ENCODE results near the gene SLC34A2.
"Not testable (repeated sequence)": the region's sequence is repeated elsewhere in the genome, so short reads cannot be mapped to it uniquely, and the experiment has no call there.

SLC34A2 gene

DNA sequence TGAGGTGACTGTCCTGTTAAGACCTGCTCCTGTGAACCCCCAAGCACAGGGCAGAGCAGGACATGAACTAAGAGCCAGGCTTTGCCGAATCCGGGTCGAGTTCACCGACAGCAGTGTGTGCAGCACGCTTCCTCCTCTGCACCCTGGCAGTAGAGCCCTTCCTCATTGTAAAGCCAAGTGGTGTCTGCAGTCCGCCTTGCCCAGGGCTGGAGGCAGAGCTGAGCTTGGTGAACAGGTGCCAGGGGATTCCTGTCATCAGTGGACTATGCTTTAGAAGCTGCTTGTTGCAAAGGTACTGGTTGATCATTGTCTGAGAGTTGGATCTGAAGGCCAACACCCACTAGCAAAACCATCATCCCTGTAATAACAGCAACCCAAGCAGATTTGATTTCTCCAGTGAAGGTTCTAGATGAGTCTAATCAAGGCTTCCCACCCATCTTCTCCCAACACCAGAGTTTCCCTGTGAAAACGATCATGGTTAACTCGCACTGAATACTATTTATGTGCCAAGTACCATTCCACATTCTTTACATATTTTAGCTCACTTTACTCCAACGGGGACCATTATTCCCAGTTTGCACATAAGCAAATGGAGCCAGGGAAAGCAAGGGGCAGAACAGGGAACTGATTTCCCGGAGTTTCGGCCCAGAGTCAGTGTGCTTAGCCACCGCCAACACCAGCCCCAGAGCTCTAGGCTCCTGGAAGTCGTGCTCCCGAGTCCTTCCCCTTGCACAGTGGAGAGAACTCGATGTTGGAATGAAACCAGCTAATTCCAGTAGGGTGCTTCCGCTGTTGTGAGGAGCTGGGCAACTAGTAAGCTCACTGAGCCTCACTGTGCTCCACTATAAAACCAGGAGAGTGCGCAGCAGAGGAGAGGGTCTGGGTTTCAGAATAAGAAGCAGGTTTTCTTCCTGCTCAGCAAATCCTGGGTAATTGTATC, 1.4 kb upstream of the SLC34A2 start:
- H4K20me1 ChIP-seq (ENCODE audit: control insufficient read depth, insufficient read depth, low read depth, low read length) = no peaks in the 10 kb centered on the region
- H3K27ac ChIP-seq (ENCODE audit: low read depth, low read length) = no peak overlapping the region
- no peaks in the 10 kb centered on the region for H3K9me3 ChIP-seq (ENCODE audit: control insufficient read depth, insufficient read depth, low read length)
- peaks cover 15% of the 10 kb centered on the region for H3K27me3 ChIP-seq (ENCODE audit: control insufficient read depth, low read length)
- H3K4me1 ChIP-seq (ENCODE audit: control insufficient read depth, low read length) = no peaks in the 10 kb centered on the region
- H3F3A ChIP-seq (ENCODE audit: control insufficient read depth, insufficient read depth) = no peaks in the 10 kb centered on the region
- no peak overlapping the region for H3K4me2 ChIP-seq (ENCODE audit: low read length)
- no peaks in the 10 kb centered on the region for H3K9me2 ChIP-seq (replicated peaks; ENCODE audit: control insufficient read depth, low read length)
- no peaks in the 10 kb centered on the region for H3K79me2 ChIP-seq (ENCODE audit: control insufficient read depth, low read length)
- no peak overlapping the region for H3K4me3 ChIP-seq (ENCODE audit: low read length)
- H3K36me3 ChIP-seq (ENCODE audit: control insufficient read depth, low read length) = no peaks in the 10 kb centered on the region
- no peak for TF ChIP-seq EZH2phosphoT487 (IDR thresholded peaks at IDR 0.05; ENCODE audit: borderline replicate concordance, low read length)
- TF ChIP-seq, protein P1, sequence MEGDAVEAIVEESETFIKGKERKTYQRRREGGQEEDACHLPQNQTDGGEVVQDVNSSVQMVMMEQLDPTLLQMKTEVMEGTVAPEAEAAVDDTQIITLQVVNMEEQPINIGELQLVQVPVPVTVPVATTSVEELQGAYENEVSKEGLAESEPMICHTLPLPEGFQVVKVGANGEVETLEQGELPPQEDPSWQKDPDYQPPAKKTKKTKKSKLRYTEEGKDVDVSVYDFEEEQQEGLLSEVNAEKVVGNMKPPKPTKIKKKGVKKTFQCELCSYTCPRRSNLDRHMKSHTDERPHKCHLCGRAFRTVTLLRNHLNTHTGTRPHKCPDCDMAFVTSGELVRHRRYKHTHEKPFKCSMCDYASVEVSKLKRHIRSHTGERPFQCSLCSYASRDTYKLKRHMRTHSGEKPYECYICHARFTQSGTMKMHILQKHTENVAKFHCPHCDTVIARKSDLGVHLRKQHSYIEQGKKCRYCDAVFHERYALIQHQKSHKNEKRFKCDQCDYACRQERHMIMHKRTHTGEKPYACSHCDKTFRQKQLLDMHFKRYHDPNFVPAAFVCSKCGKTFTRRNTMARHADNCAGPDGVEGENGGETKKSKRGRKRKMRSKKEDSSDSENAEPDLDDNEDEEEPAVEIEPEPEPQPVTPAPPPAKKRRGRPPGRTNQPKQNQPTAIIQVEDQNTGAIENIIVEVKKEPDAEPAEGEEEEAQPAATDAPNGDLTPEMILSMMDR (IDR thresholded peaks at IDR 0.05; ENCODE audit: low read depth, low read length, poor library complexity, severe bottlenecking) = no peak

DNA sequence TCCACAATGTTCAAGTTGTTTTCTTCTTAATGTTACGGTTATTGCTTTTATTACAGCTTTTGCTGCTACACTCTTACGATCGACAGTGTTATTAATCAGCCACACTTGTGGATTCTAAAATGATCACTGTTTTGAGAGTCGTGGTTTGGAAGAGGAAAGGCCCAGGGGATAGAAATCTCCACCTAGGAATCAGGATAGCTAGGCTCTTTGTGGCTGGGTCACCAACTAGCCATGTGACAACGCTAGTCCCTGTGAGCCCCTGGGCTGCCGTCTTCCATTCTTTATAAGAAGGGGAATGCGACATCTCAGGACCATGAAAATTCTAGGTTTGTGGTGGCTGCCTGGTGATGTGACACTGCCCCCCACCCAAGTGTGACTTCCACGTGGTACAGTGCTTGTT, 380 bp downstream of the SLC34A2 start:
- Histone ChIP-seq H4K20me1 (ENCODE audit: control insufficient read depth, insufficient read depth, low read depth, low read length) (no peaks in the 10 kb centered on the region), H3K27me3 (ENCODE audit: control insufficient read depth, low read length) (peaks cover 15% of the 10 kb centered on the region), H3K4me2 (ENCODE audit: low read length) (no peak overlapping the region), H3K9me3 (ENCODE audit: control insufficient read depth, insufficient read depth, low read length) (no peaks in the 10 kb centered on the region), H3F3A (ENCODE audit: control insufficient read depth, insufficient read depth) (no peaks in the 10 kb centered on the region), H3K4me3 (ENCODE audit: low read length) (no peak overlapping the region), H3K79me2 (ENCODE audit: control insufficient read depth, low read length) (no peaks in the 10 kb centered on the region), H3K4me1 (ENCODE audit: control insufficient read depth, low read length) (no peaks in the 10 kb centered on the region), H3K36me3 (ENCODE audit: control insufficient read depth, low read length) (no peaks in the 10 kb centered on the region), H3K9me2 (replicated peaks; ENCODE audit: control insufficient read depth, low read length) (no peaks in the 10 kb centered on the region), H3K27ac (ENCODE audit: low read depth, low read length) (no peak overlapping the region)
- TF ChIP-seq EZH2phosphoT487 (IDR thresholded peaks at IDR 0.05; ENCODE audit: borderline replicate concordance, low read length) = no peak

DNA sequence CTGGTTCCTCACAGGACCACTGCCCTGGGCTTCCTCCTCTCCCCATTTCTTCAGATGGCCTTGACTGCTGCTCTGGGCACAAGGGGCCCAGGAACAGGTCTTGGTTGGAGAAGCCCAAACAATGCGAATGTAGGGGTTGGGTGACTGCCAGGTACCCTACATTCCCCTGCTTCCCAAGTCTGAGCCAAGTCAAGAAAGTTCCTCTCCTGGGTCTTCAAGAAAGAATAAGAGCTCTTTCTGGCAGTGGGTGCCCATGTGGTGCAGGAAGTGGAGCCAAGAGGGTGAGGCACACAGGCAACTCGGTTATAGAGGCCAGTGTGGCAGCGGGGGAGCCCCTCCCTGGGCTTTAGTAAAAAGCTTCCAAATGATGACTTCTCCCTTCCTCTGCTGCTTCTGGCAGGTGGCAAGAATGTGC, 2.7 kb downstream of the SLC34A2 start:
- Histone ChIP-seq H3K9me2 (replicated peaks; ENCODE audit: control insufficient read depth, low read length) (no peaks in the 10 kb centered on the region), H3K79me2 (ENCODE audit: control insufficient read depth, low read length) (no peaks in the 10 kb centered on the region), H3K9me3 (ENCODE audit: control insufficient read depth, insufficient read depth, low read length) (no peaks in the 10 kb centered on the region), H3K36me3 (ENCODE audit: control insufficient read depth, low read length) (no peaks in the 10 kb centered on the region), H3K4me3 (ENCODE audit: low read length) (no peak overlapping the region), H3F3A (ENCODE audit: control insufficient read depth, insufficient read depth) (no peaks in the 10 kb centered on the region), H4K20me1 (ENCODE audit: control insufficient read depth, insufficient read depth, low read depth, low read length) (no peaks in the 10 kb centered on the region), H3K4me1 (ENCODE audit: control insufficient read depth, low read length) (no peaks in the 10 kb centered on the region), H3K27me3 (ENCODE audit: control insufficient read depth, low read length) (peaks cover 9% of the 10 kb centered on the region), H3K27ac (ENCODE audit: low read depth, low read length) (no peak overlapping the region), H3K4me2 (ENCODE audit: low read length) (no peak overlapping the region)
- TF ChIP-seq, protein P1 (IDR thresholded peaks at IDR 0.05; ENCODE audit: low read depth, low read length, poor library complexity, severe bottlenecking) = no peak
- TF ChIP-seq EZH2phosphoT487 (IDR thresholded peaks at IDR 0.05; ENCODE audit: borderline replicate concordance, low read length) = no peak

DNA sequence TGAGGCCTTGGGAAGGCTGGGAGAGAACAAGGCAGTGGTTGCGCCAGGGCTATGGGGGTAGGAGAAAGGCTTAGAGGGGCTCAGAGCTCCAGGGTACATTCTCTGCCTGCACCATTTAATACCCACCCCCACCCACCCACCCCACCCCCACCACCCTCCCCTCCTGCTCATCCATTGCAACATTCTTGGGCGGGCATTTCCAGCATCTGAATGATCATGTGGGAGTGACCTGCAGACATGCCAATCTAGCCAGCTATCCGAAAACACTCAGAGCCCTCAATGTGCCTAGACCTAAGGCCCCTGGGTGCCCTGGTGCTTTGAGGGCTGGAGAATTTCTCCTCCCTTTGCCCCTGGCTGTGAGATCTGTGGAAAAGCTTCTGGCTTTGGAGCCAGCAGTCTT, 3.1 kb downstream of the SLC34A2 start:
- Histone ChIP-seq H3K9me3 (ENCODE audit: control insufficient read depth, insufficient read depth, low read length) (no peaks in the 10 kb centered on the region), H3K36me3 (ENCODE audit: control insufficient read depth, low read length) (no peaks in the 10 kb centered on the region), H3K27me3 (ENCODE audit: control insufficient read depth, low read length) (peaks cover 9% of the 10 kb centered on the region), H3K4me1 (ENCODE audit: control insufficient read depth, low read length) (no peaks in the 10 kb centered on the region), H3K4me2 (ENCODE audit: low read length) (no peak overlapping the region), H3K4me3 (ENCODE audit: low read length) (no peak overlapping the region), H3K27ac (ENCODE audit: low read depth, low read length) (no peak overlapping the region), H3F3A (ENCODE audit: control insufficient read depth, insufficient read depth) (no peaks in the 10 kb centered on the region), H3K79me2 (ENCODE audit: control insufficient read depth, low read length) (no peaks in the 10 kb centered on the region), H3K9me2 (replicated peaks; ENCODE audit: control insufficient read depth, low read length) (no peaks in the 10 kb centered on the region), H4K20me1 (ENCODE audit: control insufficient read depth, insufficient read depth, low read depth, low read length) (no peaks in the 10 kb centered on the region)
- TF ChIP-seq, protein P1 (IDR thresholded peaks at IDR 0.05; ENCODE audit: low read depth, low read length, poor library complexity, severe bottlenecking) = no peak
- no peak for TF ChIP-seq EZH2phosphoT487 (IDR thresholded peaks at IDR 0.05; ENCODE audit: borderline replicate concordance, low read length)

DNA sequence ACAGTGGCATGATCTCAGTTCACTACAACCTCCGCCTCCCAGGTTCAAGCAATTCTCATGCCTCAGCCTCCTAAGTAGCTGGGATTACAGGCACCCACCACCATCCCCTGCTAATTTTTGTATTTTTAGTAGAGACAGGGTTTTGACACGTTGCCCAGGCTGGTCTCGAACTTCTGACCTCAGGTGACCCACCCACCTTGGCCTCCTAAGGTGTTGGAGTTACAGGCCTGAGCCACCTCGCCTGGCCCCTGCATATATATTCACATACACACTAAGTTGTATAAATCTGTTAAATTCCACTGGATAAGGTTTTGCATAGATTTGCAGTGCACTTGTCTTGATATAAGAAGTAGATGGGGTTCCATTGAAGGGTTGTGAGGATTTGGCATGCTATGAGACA, 5.8 kb downstream of the SLC34A2 start:
- H3K27me3 ChIP-seq (ENCODE audit: control insufficient read depth, low read length); H3K36me3 ChIP-seq (ENCODE audit: control insufficient read depth, low read length); H3K79me2 ChIP-seq (ENCODE audit: control insufficient read depth, low read length); H3K9me3 ChIP-seq (ENCODE audit: control insufficient read depth, insufficient read depth, low read length); H3K4me1 ChIP-seq (ENCODE audit: control insufficient read depth, low read length); H3K4me2 ChIP-seq (ENCODE audit: low read length); H3K9me2 ChIP-seq (replicated peaks; ENCODE audit: control insufficient read depth, low read length); H3K27ac ChIP-seq (ENCODE audit: low read depth, low read length); H4K20me1 ChIP-seq (ENCODE audit: control insufficient read depth, insufficient read depth, low read depth, low read length); H3K4me3 ChIP-seq (ENCODE audit: low read length); H3F3A ChIP-seq (ENCODE audit: control insufficient read depth, insufficient read depth): not testable (repeated sequence)
